PC-9 (cell line): ENCODE data around the gene ICE2. TPM values are rescaled to one million over a fixed set of nuclear protein-coding genes. Genes with fewer than 3 reads are reported as not detected.

Experiments used
- BruUV-seq: library from RNA; stranded (reverse); fragments of 400-500 nt; replicated peaks from 2 replicates; lab custom pipeline; 2021; lab: Mats Ljungman, UMichigan
- CTCF ChIA-PET: fragments of 300-600 bp; sonication (Branson Sonifier 250); formaldehyde crosslinking; loops from one replicate; lab custom pipeline; 2022; ENCODE audit warnings: antibody characterized with exemption; lab: Charles Lee
- POLR2A ChIA-PET: fragments of 300-600 bp; sonication (Branson Sonifier 250); formaldehyde crosslinking; loops from one replicate; lab custom pipeline; 2022; ENCODE audit warnings: antibody characterized with exemption; ENCODE audit not compliant: unreplicated experiment; lab: Charles Lee
- DNase-seq, 2 experiments: peaks; one replicate each; pipeline versions ENCODE4 v3.0.0 to v3.0.0-alpha.2; 2015 to 2022; ENCODE audit warnings: mixed read lengths in 1 of 2
- H2AFZ ChIP-seq: fragments of 200-600 bp; sonication (generic); 2 replicates; pipeline ENCODE4 v1.8.1; 2017; ENCODE audit warnings: antibody characterized with exemption
- H3F3A ChIP-seq: fragments of 200-600 bp; sonication (generic); 2 replicates; pipeline ENCODE4 v1.8.1; 2017; ENCODE audit warnings: antibody characterized with exemption, mild to moderate bottlenecking, low read depth; ENCODE audit not compliant: insufficient read depth
- H3K27ac ChIP-seq: fragments of 200-600 bp; sonication (generic); 2 replicates; pipeline ENCODE4 v1.6.1; 2016; ENCODE audit warnings: mixed run types
- H3K27me3 ChIP-seq: fragments of 200-600 bp; sonication (generic); 2 replicates; pipeline ENCODE4 v1.6.1; 2016; ENCODE audit warnings: low read depth, mixed run types; ENCODE audit not compliant: insufficient read depth
- H3K36me3 ChIP-seq: fragments of 200-600 bp; sonication (generic); 2 replicates; pipeline ENCODE4 v1.6.1; 2016; ENCODE audit warnings: low read depth, mixed run types
- H3K4me1 ChIP-seq: fragments of 200-600 bp; sonication (generic); replicated peaks from 2 replicates; pipeline ENCODE4 v1.6.1; 2016; ENCODE audit warnings: mixed run types; ENCODE audit not compliant: insufficient read depth
- H3K4me2 ChIP-seq: fragments of 200-600 bp; sonication (generic); 2 replicates; pipeline ENCODE4 v1.6.1; 2017; ENCODE audit warnings: mixed run types
- H3K4me3 ChIP-seq: fragments of 200-600 bp; sonication (generic); 2 replicates; pipeline ENCODE4 v1.6.1; 2016; ENCODE audit warnings: mixed run types
- H3K79me2 ChIP-seq: fragments of 200-600 bp; sonication (generic); 2 replicates; pipeline ENCODE4 v1.6.1; 2017; ENCODE audit warnings: low read depth, mixed run types
- H3K9me2 ChIP-seq: fragments of 200-600 bp; sonication (generic); 2 replicates; pipeline ENCODE4 v1.8.1; 2017; ENCODE audit warnings: mild to moderate bottlenecking; ENCODE audit not compliant: insufficient read depth
- H3K9me3 ChIP-seq: fragments of 200-600 bp; sonication (generic); 2 replicates; pipeline ENCODE4 v1.8.1; 2016; ENCODE audit warnings: low read depth; ENCODE audit not compliant: insufficient read depth
- H4K20me1 ChIP-seq: fragments of 200-600 bp; sonication (generic); 2 replicates; pipeline ENCODE4 v1.8.1; 2017; ENCODE audit not compliant: insufficient read depth
- CTCF ChIP-seq: fragments of 200-600 bp; sonication (generic); conservative IDR thresholded peaks from 2 replicates; pipeline ENCODE4 v1.6.1; 2017; ENCODE audit warnings: mixed run types, antibody characterized with exemption, mild to moderate bottlenecking, moderate library complexity
- EZH2 ChIP-seq: fragments of 200-600 bp; sonication (generic); IDR thresholded peaks from 2 replicates; pipeline ENCODE4 v1.8.0; 2017; ENCODE audit warnings: antibody characterized with exemption, low read depth
- intact Hi-C: fragments of 100-400 bp; cut with micrococcal nuclease; formaldehyde crosslinking; loops from one replicate; pipeline ENCODE4 v1.10.0; 2022; ENCODE audit not compliant: unreplicated experiment
- total RNA-seq: library from RNA; stranded (reverse); gene quantifications from 2 replicates; pipeline ENCODE4 v1.2.3, GENCODE V29; 2021

The ICE2 gene
- total RNA-seq, 1 experiment from 2014 or later = 67.5 TPM

GRCh38 chr15:60376677-60377095, 102.3 kb downstream of the ICE2 start:
- H3K9me2 ChIP-seq = no peaks in the 10 kb centered on the region
- H3K27me3 ChIP-seq = no peaks in the 10 kb centered on the region
- intact Hi-C loops = loop anchor here (5.0 kb wide), 1 partner anchor 66 kb away; no protein-coding TSS in a partner anchor
- no peaks in the 10 kb centered on the region for H3K36me3 ChIP-seq
- H3K4me3 ChIP-seq = no peak overlapping the region
- H3F3A ChIP-seq = peaks cover 46% of the 10 kb centered on the region
- ChIA-PET POLR2A (interaction anchor here (0.6 kb wide), 3 partner anchors 15 to 1876 kb away, joined by 3 to 4 read pairs (median 3); no protein-coding TSS in a partner anchor), CTCF (no interaction called here)
- TF ChIP-seq EZH2 (no peak), CTCF (no peak)
- no peak overlapping the region for H3K4me2 ChIP-seq
- H4K20me1 ChIP-seq = no peaks in the 10 kb centered on the region
- no peaks in the 10 kb centered on the region for H3K9me3 ChIP-seq
- BruUV-seq = no TSS peak
- H3K27ac ChIP-seq = peak overlapping the region; percentile 56; the same call in 1 of the 2 replicates
- peaks cover 60% of the 10 kb centered on the region for H3K4me1 ChIP-seq
- H3K79me2 ChIP-seq = peaks cover 44% of the 10 kb centered on the region
- no peak overlapping the region for H2AFZ ChIP-seq
- DNase-seq = no peak

GRCh38 chr15:60375306-60375705, 103.6 kb downstream of the ICE2 start:
- Histone ChIP-seq H3K79me2 (peaks cover 53% of the 10 kb centered on the region), H3K4me2 (peak overlapping the region; percentile 42), H3K27me3 (no peaks in the 10 kb centered on the region), H3K9me2 (no peaks in the 10 kb centered on the region), H3K9me3 (no peaks in the 10 kb centered on the region), H3K4me3 (no peak overlapping the region), H3F3A (peaks cover 36% of the 10 kb centered on the region), H3K36me3 (no peaks in the 10 kb centered on the region), H2AFZ (no peak overlapping the region), H4K20me1 (no peaks in the 10 kb centered on the region), H3K4me1 (peaks cover 61% of the 10 kb centered on the region), H3K27ac (peak overlapping the region; percentile 97)
- TF ChIP-seq EZH2 (no peak), CTCF (no peak)
- CTCF ChIA-PET = interaction anchor here (0.5 to 1.3 kb wide), 4 partner anchors 11 to 684 kb away, joined by 3 to 11 read pairs (median 4); no protein-coding TSS in a partner anchor
- intact Hi-C loops = loop anchor here (5.0 kb wide), 1 partner anchor 67 kb away; no protein-coding TSS in a partner anchor
- no peak for DNase-seq
- POLR2A ChIA-PET = interaction anchor here (0.5 to 1.4 kb wide), 13 partner anchors 11 to 1612 kb away, joined by 3 to 24 read pairs (median 6); partner anchors contain the start of gene ANXA2
- BruUV-seq = no TSS peak

GRCh38 chr15:60374628-60375081, 104.3 kb downstream of the ICE2 start:
- no peaks in the 10 kb centered on the region for H3K9me2 ChIP-seq
- H3K4me1 ChIP-seq = peaks cover 56% of the 10 kb centered on the region
- intact Hi-C loops = loop anchor here (1.0 to 5.0 kb wide), 5 partner anchors 19 to 1097 kb away; no protein-coding TSS in a partner anchor
- H2AFZ ChIP-seq = no peak overlapping the region
- no peaks in the 10 kb centered on the region for H4K20me1 ChIP-seq
- ChIA-PET CTCF (interaction anchor here (0.5 to 1.3 kb wide), 5 partner anchors 11 to 683 kb away, joined by 3 to 11 read pairs (median 3); no protein-coding TSS in a partner anchor), POLR2A (interaction anchor here (0.5 to 1.4 kb wide), 15 partner anchors 8 to 1611 kb away, joined by 3 to 24 read pairs (median 6); partner anchors contain the start of gene ANXA2)
- H3K9me3 ChIP-seq = no peaks in the 10 kb centered on the region
- no peak overlapping the region for H3K4me3 ChIP-seq
- peaks cover 32% of the 10 kb centered on the region for H3F3A ChIP-seq
- H3K36me3 ChIP-seq = no peaks in the 10 kb centered on the region
- no peak for TF ChIP-seq CTCF
- no peak for TF ChIP-seq EZH2
- peak overlapping the region; percentile 56 for H3K4me2 ChIP-seq
- no TSS peak for BruUV-seq
- DNase-seq = peak; percentile 90 to 93
- H3K27me3 ChIP-seq = no peaks in the 10 kb centered on the region
- H3K79me2 ChIP-seq = peaks cover 59% of the 10 kb centered on the region
- peak overlapping the region; percentile 97 for H3K27ac ChIP-seq
